ENCODE results near the gene SMAD3. TPM values are rescaled to one million over a fixed set of nuclear protein-coding genes. Genes with fewer than 3 reads are reported as not detected.

SMAD3 gene
- total RNA-seq, 1 donor from 2014 or later: 25.7 TPM

DNA sequence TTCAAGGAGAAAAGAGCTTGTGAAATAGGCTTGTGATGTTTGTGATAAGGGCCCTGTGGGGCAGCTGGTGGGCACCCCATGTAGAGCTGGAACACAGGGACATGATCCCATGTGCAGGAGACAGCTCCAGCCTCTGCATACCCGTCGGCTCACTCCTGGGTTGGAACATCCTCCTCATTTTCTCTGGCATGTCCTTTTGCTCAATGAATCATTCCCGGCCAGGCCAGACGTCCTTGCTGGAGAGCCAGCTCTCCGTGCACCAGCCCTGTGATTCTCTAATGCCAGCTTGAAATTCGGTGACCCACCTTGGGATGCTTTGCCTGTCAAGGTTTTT, 77.3 kb downstream of the SMAD3 start:
- TF ChIP-seq, protein P1, sequence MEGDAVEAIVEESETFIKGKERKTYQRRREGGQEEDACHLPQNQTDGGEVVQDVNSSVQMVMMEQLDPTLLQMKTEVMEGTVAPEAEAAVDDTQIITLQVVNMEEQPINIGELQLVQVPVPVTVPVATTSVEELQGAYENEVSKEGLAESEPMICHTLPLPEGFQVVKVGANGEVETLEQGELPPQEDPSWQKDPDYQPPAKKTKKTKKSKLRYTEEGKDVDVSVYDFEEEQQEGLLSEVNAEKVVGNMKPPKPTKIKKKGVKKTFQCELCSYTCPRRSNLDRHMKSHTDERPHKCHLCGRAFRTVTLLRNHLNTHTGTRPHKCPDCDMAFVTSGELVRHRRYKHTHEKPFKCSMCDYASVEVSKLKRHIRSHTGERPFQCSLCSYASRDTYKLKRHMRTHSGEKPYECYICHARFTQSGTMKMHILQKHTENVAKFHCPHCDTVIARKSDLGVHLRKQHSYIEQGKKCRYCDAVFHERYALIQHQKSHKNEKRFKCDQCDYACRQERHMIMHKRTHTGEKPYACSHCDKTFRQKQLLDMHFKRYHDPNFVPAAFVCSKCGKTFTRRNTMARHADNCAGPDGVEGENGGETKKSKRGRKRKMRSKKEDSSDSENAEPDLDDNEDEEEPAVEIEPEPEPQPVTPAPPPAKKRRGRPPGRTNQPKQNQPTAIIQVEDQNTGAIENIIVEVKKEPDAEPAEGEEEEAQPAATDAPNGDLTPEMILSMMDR (IDR thresholded peaks at IDR 0.05): no peak
- no peak overlapping the region for H3K27ac ChIP-seq
- no peaks in the 10 kb centered on the region for H3K27me3 ChIP-seq (ENCODE audit: low read depth)
- intact Hi-C loops (cut with DNase I): no loop called here
- no peaks in the 10 kb centered on the region for H3K9me3 ChIP-seq
- no peak for DNase-seq
- no peak for ATAC-seq
- H3K4me3 ChIP-seq: no peak overlapping the region
- H3K36me3 ChIP-seq: no peaks in the 10 kb centered on the region
- peaks cover 84% of the 10 kb centered on the region for H3K4me1 ChIP-seq

DNA sequence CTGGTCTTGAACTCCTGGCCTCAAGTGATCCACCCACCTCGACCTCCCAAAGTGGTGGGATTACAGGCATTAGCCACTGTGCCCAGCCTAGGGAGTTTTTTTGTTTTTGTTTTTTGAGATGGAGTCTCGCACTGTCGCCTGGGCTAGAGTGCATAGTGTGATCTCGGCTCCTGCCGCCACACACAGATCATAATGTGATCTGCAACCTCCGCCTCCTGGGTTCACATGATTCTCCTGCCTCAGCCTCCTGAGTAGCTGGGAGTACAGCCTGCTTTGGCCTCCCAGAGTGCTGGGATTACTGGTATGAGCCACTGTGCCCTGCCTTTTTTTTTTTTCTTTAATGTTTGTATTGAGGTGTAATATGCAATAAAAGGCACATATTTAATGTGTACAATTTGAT, 78.2 kb downstream of the SMAD3 start:
- H3K9me3 ChIP-seq: no peaks in the 10 kb centered on the region
- ATAC-seq (no peak), DNase-seq (no peak)
- no peaks in the 10 kb centered on the region for H3K36me3 ChIP-seq
- TF ChIP-seq, protein P1 (IDR thresholded peaks at IDR 0.05): no peak
- no peak overlapping the region for H3K4me3 ChIP-seq
- peaks cover 84% of the 10 kb centered on the region for H3K4me1 ChIP-seq
- no peak overlapping the region for H3K27ac ChIP-seq
- H3K27me3 ChIP-seq (ENCODE audit: low read depth): no peaks in the 10 kb centered on the region
- intact Hi-C loops (cut with DNase I): no loop called here

DNA sequence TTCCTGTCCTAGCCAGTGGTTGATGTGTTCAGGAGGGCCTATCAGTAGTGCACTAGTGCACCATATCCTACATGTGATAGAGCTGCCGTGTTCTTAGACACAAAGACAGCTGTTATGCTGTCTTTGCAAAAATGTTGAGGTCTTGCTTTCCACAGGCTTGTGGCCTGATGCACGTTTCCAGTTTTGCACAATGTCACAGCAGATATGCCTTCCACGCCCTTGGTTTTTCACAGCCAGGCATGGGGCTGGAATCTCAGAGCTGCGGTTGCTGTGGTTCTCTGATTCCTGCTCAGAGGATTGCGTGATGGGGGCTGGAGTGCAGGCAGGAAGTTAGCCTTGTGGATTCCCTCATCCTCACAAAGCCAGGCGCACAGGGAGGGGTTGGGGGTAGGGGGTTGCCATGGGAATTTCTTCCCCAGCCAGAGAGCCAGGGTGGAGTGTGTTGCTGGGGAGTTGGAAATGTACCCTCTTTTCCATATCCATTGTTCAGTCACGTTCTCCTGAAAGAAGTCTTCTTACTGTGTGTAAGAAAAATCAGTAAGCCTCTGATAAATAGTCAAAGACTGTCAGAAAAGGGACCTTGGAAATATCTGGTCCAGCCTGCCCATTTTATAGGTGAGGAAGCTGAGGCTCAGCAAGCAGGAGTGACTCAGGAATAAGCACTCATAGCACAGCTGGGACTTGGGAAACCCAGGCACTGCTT, 79.4 kb downstream of the SMAD3 start:
- H3K4me1 ChIP-seq: peaks cover 85% of the 10 kb centered on the region
- no peak overlapping the region for H3K27ac ChIP-seq
- H3K27me3 ChIP-seq (ENCODE audit: low read depth): no peaks in the 10 kb centered on the region
- no peaks in the 10 kb centered on the region for H3K36me3 ChIP-seq
- intact Hi-C loops (cut with DNase I): no loop called here
- ATAC-seq (no peak), DNase-seq (no peak)
- no peaks in the 10 kb centered on the region for H3K9me3 ChIP-seq
- H3K4me3 ChIP-seq: no peak overlapping the region
- TF ChIP-seq, protein P1 (IDR thresholded peaks at IDR 0.05): no peak

DNA sequence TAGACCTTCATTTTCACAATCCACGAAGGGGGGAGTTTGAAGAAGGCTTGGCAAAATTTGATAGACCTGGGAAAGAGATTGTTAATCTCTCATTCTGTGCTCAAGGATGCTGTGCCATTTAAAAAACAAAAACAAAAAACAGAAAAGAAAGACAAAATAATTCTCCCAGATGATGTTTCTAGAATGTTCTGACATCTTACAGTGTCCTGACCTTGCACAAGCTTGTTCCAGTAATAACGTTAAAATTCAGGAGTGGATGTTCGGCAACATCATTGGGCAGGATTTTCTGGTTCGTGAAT, 79.9 kb downstream of the SMAD3 start:
- DNase-seq (no peak), ATAC-seq (no peak)
- intact Hi-C loops (cut with DNase I): no loop called here
- TF ChIP-seq, protein P1 (IDR thresholded peaks at IDR 0.05): no peak
- H3K27ac ChIP-seq: no peak overlapping the region
- H3K4me1 ChIP-seq: peaks cover 86% of the 10 kb centered on the region
- H3K27me3 ChIP-seq (ENCODE audit: low read depth): no peaks in the 10 kb centered on the region
- no peaks in the 10 kb centered on the region for H3K9me3 ChIP-seq
- no peak overlapping the region for H3K4me3 ChIP-seq
- no peaks in the 10 kb centered on the region for H3K36me3 ChIP-seq

DNA sequence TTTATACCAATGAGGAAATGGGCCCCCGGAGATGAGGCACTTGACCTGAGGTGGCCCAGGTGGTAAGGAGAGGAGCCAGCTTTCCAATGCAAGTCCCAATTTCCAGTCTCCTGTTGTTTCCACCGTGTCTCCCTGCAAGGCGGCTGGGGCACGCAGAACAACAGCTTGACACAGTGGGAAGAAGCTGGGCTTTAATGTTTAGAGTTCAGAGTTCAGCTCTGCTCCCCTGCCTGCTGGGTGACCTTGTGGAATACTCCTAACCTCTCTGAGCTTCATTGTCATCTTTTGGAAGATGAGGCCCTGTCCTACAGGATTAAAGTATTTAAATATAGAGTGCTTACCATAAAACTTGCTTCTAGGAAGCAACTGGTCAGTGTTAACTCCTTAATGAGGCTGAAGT, 80.3 kb downstream of the SMAD3 start:
- Histone ChIP-seq H3K36me3 (no peaks in the 10 kb centered on the region), H3K27ac (peak overlapping the region; percentile 19), H3K9me3 (no peaks in the 10 kb centered on the region), H3K4me3 (no peak overlapping the region), H3K4me1 (peaks cover 88% of the 10 kb centered on the region), H3K27me3 (ENCODE audit: low read depth) (no peaks in the 10 kb centered on the region)
- TF ChIP-seq, protein P1 (IDR thresholded peaks at IDR 0.05): no peak
- DNase-seq (no peak), ATAC-seq (no peak)
- intact Hi-C loops (cut with DNase I): no loop called here

DNA sequence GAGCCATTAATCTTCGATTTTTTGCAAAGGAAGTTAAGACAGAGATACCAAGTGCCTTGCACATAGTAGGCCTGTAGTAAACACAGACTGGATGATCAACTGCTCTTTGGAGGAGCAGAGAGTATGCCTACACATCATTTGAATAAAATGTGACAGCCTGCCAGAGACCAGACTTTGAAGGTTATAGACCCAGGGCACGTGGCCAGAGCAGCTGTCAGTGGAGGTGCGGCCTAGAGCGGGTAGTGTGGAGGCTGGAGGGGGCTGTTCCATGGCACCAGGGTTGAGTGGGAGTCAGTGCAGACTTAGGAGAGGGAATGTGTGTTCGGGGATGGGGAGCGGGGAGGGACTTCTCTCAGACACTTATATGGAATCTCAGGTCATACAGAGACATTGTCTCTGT, 80.8 kb downstream of the SMAD3 start:
- Histone ChIP-seq H3K4me3 (no peak overlapping the region), H3K27me3 (ENCODE audit: low read depth) (no peaks in the 10 kb centered on the region), H3K27ac (peak overlapping the region; percentile 67), H3K36me3 (no peaks in the 10 kb centered on the region), H3K9me3 (no peaks in the 10 kb centered on the region), H3K4me1 (peaks cover 88% of the 10 kb centered on the region)
- intact Hi-C loops (cut with DNase I): no loop called here
- TF ChIP-seq, protein P1 (IDR thresholded peaks at IDR 0.05): no peak
- ATAC-seq (peak; percentile 13 to 25), DNase-seq (no peak)

Data from lower lobe of right lung (tissue), 2 donors.